ENCODE results near the gene LGR5. TPM values are rescaled to one million over a fixed set of nuclear protein-coding genes. Genes with fewer than 3 reads are reported as not detected.

LGR5 gene
- total RNA-seq, 4 donors from 2014 or later, result 0.97 to 5.5 (median 2.9) TPM

GRCh38 chr12:71474791-71475190 is 35.2 kb downstream of the LGR5 start:
- Histone ChIP-seq H3K36me3 (no peaks in the 10 kb centered on the region), H3K27me3 (no peaks in the 10 kb centered on the region), H3K9me3 (no peaks in the 10 kb centered on the region), H3K27ac (peak overlapping the region; percentile 61), H3K4me1 (peaks cover 6% of the 10 kb centered on the region), H3K4me3 (no peak overlapping the region)
- no peak for TF ChIP-seq CTCF (IDR thresholded peaks at IDR 0.05)
- no peak for TF ChIP-seq POLR2AphosphoS5 (IDR thresholded peaks at IDR 0.05)
- no peak for TF ChIP-seq EP300 (IDR thresholded peaks at IDR 0.05)
- no peak for TF ChIP-seq POLR2A (IDR thresholded peaks at IDR 0.05)
- DNase-seq (ENCODE audit: low spot score in 2 of 2), result no peak
- 43% methylated on average over 2 of the region's 2 CpGs for WGBS

- WGBS, result 48% methylated on average over 5 of the region's 5 CpGs
- Histone ChIP-seq H3K27ac (peak overlapping the region; percentile 78), H3K4me3 (no peak overlapping the region), H3K36me3 (no peaks in the 10 kb centered on the region), H3K9me3 (no peaks in the 10 kb centered on the region), H3K27me3 (no peaks in the 10 kb centered on the region), H3K4me1 (peaks cover 6% of the 10 kb centered on the region)
- peak in 1 of 2 donors; percentile 59 for DNase-seq (ENCODE audit: low spot score in 2 of 2)
- TF ChIP-seq POLR2AphosphoS5 (IDR thresholded peaks at IDR 0.05) (peak in 2 of 3 donors; percentile 40 to 57), CTCF (IDR thresholded peaks at IDR 0.05) (no peak)
Observed at GRCh38 chr12:71475280-71475679, 35.7 kb downstream of the LGR5 start.

GRCh38 chr12:71476513-71476912 is 36.9 kb downstream of the LGR5 start:
- WGBS, result 57% methylated on average over 3 of the region's 3 CpGs
- Histone ChIP-seq H3K4me3 (no peak overlapping the region), H3K27me3 (no peaks in the 10 kb centered on the region), H3K9me3 (no peaks in the 10 kb centered on the region), H3K36me3 (no peaks in the 10 kb centered on the region), H3K4me1 (peaks cover 6% of the 10 kb centered on the region), H3K27ac (peak overlapping the region; percentile 78)
- no peak for DNase-seq (ENCODE audit: low spot score in 2 of 2)
- TF ChIP-seq POLR2AphosphoS5 (IDR thresholded peaks at IDR 0.05) (no peak), POLR2A (IDR thresholded peaks at IDR 0.05) (no peak), EP300 (IDR thresholded peaks at IDR 0.05) (no peak), CTCF (IDR thresholded peaks at IDR 0.05) (no peak)

- H3K36me3 ChIP-seq, result no peaks in the 10 kb centered on the region
- 100% methylated on average over 2 of the region's 2 CpGs for WGBS
- DNase-seq (ENCODE audit: low spot score in 2 of 2), result no peak
Observed at GRCh38 chr12:71477609-71478008, 38.0 kb downstream of the LGR5 start.

GRCh38 chr12:71478270-71478669 is 38.7 kb downstream of the LGR5 start:
- no peaks in the 10 kb centered on the region for H3K9me3 ChIP-seq

More at GRCh38 chr12:71477609-71478008, 38.0 kb downstream of the LGR5 start:
- H3K27me3 ChIP-seq, result no peaks in the 10 kb centered on the region
- no peaks in the 10 kb centered on the region for H3K9me3 ChIP-seq
- no peak overlapping the region for H3K27ac ChIP-seq
- TF ChIP-seq EP300 (IDR thresholded peaks at IDR 0.05), result no peak
- no peak for TF ChIP-seq POLR2AphosphoS5 (IDR thresholded peaks at IDR 0.05)
- TF ChIP-seq CTCF (IDR thresholded peaks at IDR 0.05), result no peak
- TF ChIP-seq POLR2A (IDR thresholded peaks at IDR 0.05), result no peak
- H3K4me1 ChIP-seq, result peaks cover 6% of the 10 kb centered on the region
- H3K4me3 ChIP-seq, result no peak overlapping the region

More at GRCh38 chr12:71478270-71478669, 38.7 kb downstream of the LGR5 start:
- H3K27ac ChIP-seq, result no peak overlapping the region
- WGBS, result 36% methylated on average over 1 of the region's 1 CpG
- no peaks in the 10 kb centered on the region for H3K36me3 ChIP-seq
- DNase-seq (ENCODE audit: low spot score in 2 of 2), result no peak
- no peak for TF ChIP-seq EP300 (IDR thresholded peaks at IDR 0.05)
- no peak for TF ChIP-seq POLR2AphosphoS5 (IDR thresholded peaks at IDR 0.05)
- no peak for TF ChIP-seq CTCF (IDR thresholded peaks at IDR 0.05)
- no peak for TF ChIP-seq POLR2A (IDR thresholded peaks at IDR 0.05)
- no peaks in the 10 kb centered on the region for H3K27me3 ChIP-seq
- H3K4me1 ChIP-seq, result peaks cover 6% of the 10 kb centered on the region
- no peak overlapping the region for H3K4me3 ChIP-seq
